ENCODE results near the gene TEX14.
A peak's percentile ranks its signal among the peaks of the same experiment; 100 is the strongest.

The TEX14 gene

DNA sequence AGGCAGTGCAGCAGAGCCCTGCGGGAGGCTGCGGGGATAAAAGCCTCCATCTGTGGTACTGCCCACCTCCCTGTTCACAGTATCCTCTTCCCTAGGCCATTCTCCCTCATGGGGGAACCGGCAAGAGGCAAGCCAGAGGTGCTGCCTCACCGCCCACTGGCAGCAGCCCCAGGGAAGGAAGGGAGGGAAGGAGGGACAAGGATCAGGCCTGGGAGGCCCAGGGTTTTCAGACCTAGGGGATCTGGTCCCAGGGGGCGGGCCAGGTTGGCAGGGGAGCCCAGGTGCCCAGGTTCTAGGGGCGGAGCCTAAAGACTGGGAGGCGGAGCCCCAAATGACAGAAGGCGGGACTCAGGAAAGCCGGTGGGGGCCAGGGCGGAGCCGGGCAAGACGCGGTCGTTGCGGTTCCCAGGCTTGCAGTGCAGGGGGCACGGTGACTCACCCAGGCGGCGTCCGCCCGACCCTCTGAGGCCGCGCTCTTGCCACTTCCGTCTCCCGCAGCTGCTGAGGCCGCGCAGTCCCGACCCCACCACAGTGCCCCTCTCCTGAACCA is 174.4 kb downstream of the TEX14 start:
- DNase-seq = no peak

DNA sequence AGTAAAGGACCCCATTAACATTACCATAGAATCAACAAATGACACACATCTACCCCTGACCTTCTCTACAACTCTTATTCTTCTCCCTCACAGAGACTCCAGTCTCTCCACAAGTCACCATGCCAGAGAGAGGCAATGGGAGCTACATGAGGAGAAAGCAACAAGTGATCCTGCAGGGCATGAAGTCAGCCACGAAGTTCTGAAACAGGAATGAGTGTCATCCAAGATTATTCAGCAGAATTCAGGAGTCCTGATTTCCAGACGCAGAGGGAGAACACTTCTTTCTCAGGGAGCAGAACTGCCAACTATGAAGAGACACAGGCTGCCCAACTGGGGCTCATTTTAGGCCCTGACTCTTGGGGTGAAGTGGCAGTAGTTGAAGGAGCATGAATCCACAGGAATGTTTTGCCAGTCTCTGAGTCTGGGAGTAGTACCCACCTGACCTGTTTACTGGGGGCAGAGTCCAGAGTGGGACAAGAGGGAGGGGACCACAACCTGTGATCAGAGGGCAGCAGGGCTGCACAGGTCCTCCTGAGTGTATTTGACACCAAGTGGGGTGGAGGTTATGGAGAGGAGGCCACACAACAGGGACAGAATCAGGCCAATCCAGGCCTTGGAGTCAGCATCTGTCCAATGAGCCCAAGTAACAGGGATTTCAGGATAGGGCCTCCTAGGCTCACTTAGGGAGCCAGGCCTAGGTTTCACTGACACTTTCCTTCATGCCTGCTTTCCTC is 175.0 kb downstream of the TEX14 start:
- DNase-seq = no peak

- no peak for DNase-seq
Observed at GRCh38 chr17:58515286-58515685, 176.6 kb downstream of the TEX14 start.

GRCh38 chr17:58514770-58515157 is 177.1 kb downstream of the TEX14 start:
- DNase-seq = no peak

GRCh38 chr17:58513965-58514769 is 177.7 kb downstream of the TEX14 start, which contains the start of gene MTMR4:
TSS of gene MTMR4 (minus strand) at chr17:58514638. CDS start at chr17:58514407, 231 bp downstream.
- DNase-seq = peak; percentile 72

DNA sequence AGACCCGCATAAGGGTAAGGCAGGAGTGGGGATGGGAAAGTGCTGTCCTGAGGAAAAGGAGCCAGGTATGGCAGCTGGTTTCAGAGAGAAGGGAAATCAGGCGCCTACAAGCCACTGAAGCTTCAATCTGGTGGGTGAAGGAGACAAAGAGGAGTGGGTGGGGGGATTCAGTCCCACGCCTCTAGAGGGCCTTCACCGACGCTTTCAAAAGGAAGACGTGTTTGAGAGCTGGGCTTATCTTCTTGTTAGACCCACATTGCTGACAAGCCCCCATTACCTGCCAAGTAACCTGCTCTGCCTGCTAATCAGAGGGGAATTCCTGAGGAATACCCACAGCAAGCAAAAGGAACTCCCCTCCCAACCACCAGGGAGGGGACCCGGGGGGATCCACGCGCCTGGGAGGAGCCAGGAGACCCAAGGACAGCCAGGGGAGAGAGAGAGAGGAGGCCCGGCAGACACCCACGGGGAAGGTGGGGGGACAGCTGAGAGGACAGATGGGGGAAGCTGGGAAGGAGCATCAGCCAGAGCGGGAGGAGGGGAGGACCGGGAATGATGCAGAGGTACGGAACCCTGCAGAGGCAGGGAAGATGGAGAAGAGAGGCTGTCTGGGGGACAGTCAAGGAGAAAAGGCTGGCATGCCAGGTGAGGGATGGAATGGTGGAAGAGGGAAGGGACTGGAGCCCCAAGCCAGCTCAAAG is 178.4 kb downstream of the TEX14 start:
- no peak for DNase-seq

DNA sequence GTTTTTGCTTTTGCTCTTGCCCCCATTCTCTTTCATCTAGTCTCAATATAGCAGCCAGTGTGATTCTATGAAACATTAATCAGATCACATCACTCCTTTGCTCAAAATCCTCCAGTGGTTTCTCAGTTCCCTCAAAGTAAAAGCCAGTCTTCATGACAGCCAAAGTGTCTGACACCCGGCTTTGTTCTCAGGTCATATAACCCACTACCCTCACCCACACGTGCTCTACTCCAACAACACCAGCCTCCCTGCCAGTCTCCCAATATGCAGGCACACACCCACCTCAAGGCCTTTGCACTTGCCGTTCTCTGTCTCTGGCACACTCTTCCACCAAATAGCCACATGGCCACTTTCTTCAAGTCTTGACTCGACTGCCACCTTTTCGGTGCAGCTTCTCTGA is 181.8 kb downstream of the TEX14 start:
- no peak for DNase-seq

DNA sequence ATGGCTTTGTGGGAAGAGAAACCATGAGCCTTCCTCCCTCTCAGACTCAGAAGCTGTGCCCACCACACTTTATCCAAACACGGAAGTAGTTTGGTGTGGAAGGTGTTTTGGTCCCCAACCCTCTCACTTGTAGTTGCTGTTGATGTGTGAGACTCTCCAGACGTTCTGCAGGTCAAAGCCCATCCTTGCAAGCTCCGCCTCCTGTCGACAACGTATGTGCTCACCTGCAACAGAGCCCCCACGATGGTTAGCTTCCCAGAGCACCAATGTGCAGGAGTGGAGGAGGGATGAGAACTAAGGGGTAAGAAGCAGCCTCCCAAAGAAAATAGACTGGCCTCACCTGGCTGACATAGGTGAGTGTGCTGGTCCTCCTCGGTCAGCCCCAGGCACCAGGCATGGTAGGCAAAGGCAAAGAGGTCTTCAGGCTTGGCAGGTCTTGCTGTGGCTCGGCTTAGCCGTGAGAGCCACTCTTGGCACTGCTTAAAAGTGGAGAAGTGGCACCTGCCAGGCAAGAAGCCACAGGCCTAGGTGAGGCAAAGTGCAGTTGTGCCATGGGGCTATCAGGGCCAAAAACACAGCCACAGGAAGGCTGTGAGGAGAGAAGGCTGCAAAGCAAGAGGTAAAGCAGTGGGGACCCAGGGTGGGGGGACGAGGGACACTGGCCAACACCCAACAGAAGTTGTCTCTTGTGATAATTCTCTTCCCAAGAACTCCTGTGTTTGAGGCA is 183.3 kb downstream of the TEX14 start:
- DNase-seq = no peak

DNA sequence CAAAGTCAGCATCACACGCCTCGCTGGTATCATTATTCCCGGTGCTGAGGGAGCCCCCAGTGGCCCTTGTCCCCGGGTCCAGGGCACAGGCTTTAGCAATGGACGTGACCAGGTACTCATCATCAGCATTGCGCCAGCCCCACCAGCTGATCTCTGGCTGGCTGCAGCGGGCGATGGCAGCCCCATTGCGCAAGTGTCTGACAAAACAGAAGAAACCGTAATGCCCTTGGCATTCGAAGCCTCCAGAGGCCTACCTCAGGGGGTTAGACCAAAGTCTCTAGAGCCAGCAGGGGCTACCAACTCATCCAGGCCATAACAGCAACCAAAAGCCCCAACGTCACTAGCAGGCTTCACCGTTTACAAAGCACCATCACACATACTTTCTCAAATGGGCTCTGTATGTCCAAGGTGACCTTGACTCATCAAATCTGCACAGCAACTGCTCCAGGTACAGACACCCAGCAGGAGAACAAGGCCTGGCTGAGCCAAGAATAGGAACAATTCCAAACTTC is 184.7 kb downstream of the TEX14 start:
- DNase-seq = no peak
